HepG2 (cell line): ENCODE data around the gene FZD4. TPM values are rescaled to one million over a fixed set of nuclear protein-coding genes. Genes with fewer than 3 reads are reported as not detected.

Experiments
- ATAD3A ChIP-seq: sonication (generic); formaldehyde crosslinking; IDR thresholded peaks from 2 replicates; pipeline ENCODE4 v1.4.0; 2020; ENCODE audit warnings: missing genetic modification reagents
- CREB3 ChIP-seq: sonication (generic); formaldehyde crosslinking; IDR thresholded peaks from 2 replicates; pipeline ENCODE4 v1.5.0; 2020; ENCODE audit warnings: missing genetic modification reagents
- FOXP4 ChIP-seq: sonication (generic); formaldehyde crosslinking; IDR thresholded peaks from 2 replicates; pipeline ENCODE4 v1.4.0; 2020; ENCODE audit warnings: missing genetic modification reagents
- HMG20B ChIP-seq: conservative IDR thresholded peaks from 2 replicates; pipeline ENCODE4 v1.6.1; 2016; ENCODE audit warnings: missing genetic modification reagents, missing compliant biosample characterization
- HOXA9 ChIP-seq: sonication (generic); formaldehyde crosslinking; IDR thresholded peaks from 2 replicates; pipeline ENCODE4 v1.8.1; 2022; ENCODE audit warnings: missing genetic modification reagents, mild to moderate bottlenecking, moderate library complexity, borderline replicate concordance
- LBX2 ChIP-seq: sonication (generic); formaldehyde crosslinking; IDR thresholded peaks from 2 replicates; pipeline ENCODE4 v1.5.0; 2020; ENCODE audit warnings: missing genetic modification reagents, mild to moderate bottlenecking, borderline replicate concordance
- THAP9 ChIP-seq: sonication (generic); formaldehyde crosslinking; IDR thresholded peaks from 2 replicates; pipeline ENCODE4; 2020; ENCODE audit warnings: missing genetic modification reagents, mild to moderate bottlenecking, borderline replicate concordance
- ZBTB20 ChIP-seq: sonication (generic); formaldehyde crosslinking; IDR thresholded peaks from 2 replicates; pipeline ENCODE4 v1.8.1; 2023; ENCODE audit warnings: missing genetic modification reagents, low read depth, mild to moderate bottlenecking, borderline replicate concordance
- ZHX2 ChIP-seq, 2 experiments: sonication (generic) in 1 of 2; formaldehyde crosslinking in 1 of 2; IDR thresholded peaks; 2 replicates each; pipeline versions ENCODE4 v1.6.1 to v1.9.0; 2014 to 2022; ENCODE audit warnings: antibody characterized with exemption in 1 of 2, borderline replicate concordance in 1 of 2, inconsistent platforms in 1 of 2, low read depth in 1 of 2, missing genetic modification reagents in 1 of 2
- ZNF256 ChIP-seq: sonication (generic); formaldehyde crosslinking; conservative IDR thresholded peaks from 2 replicates; pipeline ENCODE4 v1.4.0; 2020; ENCODE audit warnings: missing genetic modification reagents
- ZSCAN25 ChIP-seq: sonication (generic); formaldehyde crosslinking; IDR thresholded peaks from 2 replicates; pipeline ENCODE4 v1.8.0; 2022; ENCODE audit warnings: mild to moderate bottlenecking, missing genetic modification reagents
- ZSCAN5A ChIP-seq: sonication (generic); formaldehyde crosslinking; IDR thresholded peaks from 2 replicates; pipeline ENCODE4 v1.8.0; 2022; ENCODE audit warnings: mild to moderate bottlenecking, missing genetic modification reagents, borderline replicate concordance
- polyA plus RNA-seq, 8 experiments: library from polyadenylated mRNA; depleted of rRNA in 3 of 8; stranded (reverse) in 7 of 8; unstranded in 1 of 8; fragments of >200 nt; fragmentation: Illumina TruSeq in 4 of 8; extraction: Trizol in 4 of 8; gene quantifications; 2 replicates each; pipeline versions ENCODE4 v1.2.1 to v1.2.3, GENCODE V29; 2011 to 2016; ENCODE audit warnings: low read depth in 4 of 8, missing spikeins in 1 of 8, mixed read lengths in 1 of 8; ENCODE audit not compliant: insufficient read depth in 1 of 8
- total RNA-seq, 5 experiments: library from RNA; depleted of rRNA; stranded (reverse); fragments of >200 nt; fragmentation: Illumina TruSeq; extraction: Trizol; gene quantifications; 2 replicates each; pipeline ENCODE4 v1.2.3, GENCODE V29; 2016; ENCODE audit warnings: low read depth in 1 of 5

FZD4 gene
- total and polyA plus RNA-seq, 2 of the 13 experiments (the other 11 are each of a cell fraction or from before 2014, with no cell fraction given), result 46.5 to 70.4 TPM

GRCh38 chr11:86955361-86956120 is at the start of gene FZD4 (continued):
- no peak; the same call in 1 of the 2 replicates for TF ChIP-seq HOXA9
- TF ChIP-seq THAP9 (CRISPR knock-in tag), result no peak; the same call in 1 of the 2 replicates
- TF ChIP-seq HMG20B (CRISPR knock-in tag), result 0 out of 2 replicates have a peak, but pooled peaks have one; percentile 15
- no peak for TF ChIP-seq CREB3 (CRISPR knock-in tag)
- no peak for TF ChIP-seq ZBTB20 (CRISPR knock-in tag)
- 0 out of 2 replicates have a peak, but pooled peaks have one; percentile 25 for TF ChIP-seq FOXP4 (CRISPR knock-in tag)
- TF ChIP-seq ATAD3A (CRISPR knock-in tag), result no peak
- TF ChIP-seq ZHX2 (IDR thresholded peaks at IDR 0.05; ENCODE audit: low read depth), result no peak
- no peak for TF ChIP-seq ZHX2 (CRISPR knock-in tag; IDR thresholded peaks at IDR 0.05; ENCODE audit: borderline replicate concordance)
- no peak for TF ChIP-seq LBX2 (CRISPR knock-in tag)
- peak; percentile 76 for TF ChIP-seq ZSCAN25 (CRISPR knock-in tag)
- peak; percentile 49; the same call in 1 of the 2 replicates for TF ChIP-seq ZSCAN5A (CRISPR knock-in tag)
- 0 out of 2 replicates have a peak, but pooled peaks have one; percentile 49 for TF ChIP-seq ZNF256
